Adrenal gland (tissue), 12 donors: Measurements from ENCODE around the gene SALL3. TPM values are rescaled to one million over a fixed set of nuclear protein-coding genes. Genes with fewer than 3 reads are reported as not detected.

Experiments used
- DNase-seq, 7 donors: peaks; one replicate each; pipeline ENCODE4 v3.0.0-alpha.2; 2019 to 2020
- H3K27ac ChIP-seq, 5 donors: fragments of 200-600 bp; sonication (generic) in 4 of 5; 1 replicate in 3 of 5; 2 replicates in 2 of 5; pipeline versions ENCODE4 v1.5.1 to v1.8.0; 2016 to 2020; ENCODE audit warnings: mild to moderate bottlenecking in 1 of 5
- H3K27me3 ChIP-seq: fragments of 200-600 bp; 2 replicates; pipeline ENCODE4 v1.8.0; 2021
- H3K36me3 ChIP-seq, 2 donors: fragments of 200-600 bp; replicated peaks in 1 of 2; 1 replicate in 1 of 2; 2 replicates in 1 of 2; pipeline versions ENCODE4 v1.5.1 to v1.8.0; 2018 to 2022
- H3K4me1 ChIP-seq, 2 donors: fragments of 200-600 bp; replicated peaks in 1 of 2; 1 replicate in 1 of 2; 2 replicates in 1 of 2; pipeline versions ENCODE4 v1.5.1 to v1.8.0; 2018 to 2021
- H3K4me3 ChIP-seq, 4 donors: fragments of 200-600 bp; sonication (generic) in 3 of 4; one replicate each; pipeline ENCODE4 v1.5.1; 2016 to 2018
- H3K9me3 ChIP-seq, 3 donors: fragments of 200-600 bp; sonication (generic) in 1 of 3; replicated peaks in 1 of 3; 1 replicate in 2 of 3; 2 replicates in 1 of 3; pipeline versions ENCODE4 v1.5.1 to v1.8.0; 2016 to 2021
- POLR2A ChIP-seq, 2 donors: fragments of 450-650 bp; IDR thresholded peaks; one replicate each; pipeline ENCODE4 v1.6.1; 2017; ENCODE audit warnings: antibody characterized with exemption in 2 of 2, mild to moderate bottlenecking in 2 of 2, moderate library complexity in 1 of 2
- WGBS, 4 donors: extraction: QIAGEN DNeasy Blood & Tissue Kit in 2 of 4; methylation state at CpG; one replicate each; pipeline versions ENCODE4 v1.1.5 to v1.1.7; 2013 to 2017; 5-methylcytosine and 5-hydroxymethylcytosine counted together
- intact Hi-C, 2 donors: fragments of 100-400 bp; cut with DNase I; formaldehyde crosslinking; loops; one replicate each; pipeline versions ENCODE4 v1.14.1 to v1.15.0; 2022 to 2023
- polyA plus RNA-seq, 3 donors: library from polyadenylated mRNA; stranded (reverse); fragments of 200-250 nt in 2 of 3; fragments of 350-450 nt in 1 of 3; fragmentation: Illumina TruSeq in 1 of 3; extraction: RNeasy Lipid Tissue Mini Kit (QIAGEN cat#74804) in 1 of 3; gene quantifications; one replicate each; pipeline ENCODE4 v1.2.3, GENCODE V29; 2013 to 2014
- total RNA-seq, 9 donors: library from RNA; depleted of rRNA in 4 of 9; stranded (reverse); fragments of >200 nt in 4 of 9; fragments of 120-200 nt in 1 of 9; fragmentation: NEBNext Ultra II Directional in 1 of 9; extraction: Animal tissue kit (Norgen Biotek cat#: 25700) in 1 of 9; gene quantifications; one replicate each; pipeline versions ENCODE4 v1.1.0 to v1.2.4, GENCODE V29; 2013 to 2023
- TF ChIP-seq, protein P1 (sequence below), 6 experiments: fragments of 450-650 bp in 4 of 6; fragments of 200-600 bp in 2 of 6; sonication (generic) in 1 of 6; IDR thresholded peaks; 1 replicate in 5 of 6; 2 replicates in 1 of 6; pipeline versions ENCODE4 v1.5.1 to v1.8.0; 2016 to 2021; ENCODE audit warnings: antibody characterized with exemption in 6 of 6, mild to moderate bottlenecking in 2 of 6, moderate library complexity in 1 of 6
- donor health status: healthy with polysubstance abuse.
- donor health status: Bipolar disorder and iron deficiency.
- donor health status: DM: yes; HTN: yes; CAD: no.
- donor health status: DM: no; HTN: no; CAD: no.
- donor health status: DM: no; HTN: no; CAD: no.
- donor health status: DM: yes; HTN: yes; CAD: no.

SALL3 gene
- total and polyA plus RNA-seq, 12 donors, result 0.11 TPM; not detected in 11

DNA sequence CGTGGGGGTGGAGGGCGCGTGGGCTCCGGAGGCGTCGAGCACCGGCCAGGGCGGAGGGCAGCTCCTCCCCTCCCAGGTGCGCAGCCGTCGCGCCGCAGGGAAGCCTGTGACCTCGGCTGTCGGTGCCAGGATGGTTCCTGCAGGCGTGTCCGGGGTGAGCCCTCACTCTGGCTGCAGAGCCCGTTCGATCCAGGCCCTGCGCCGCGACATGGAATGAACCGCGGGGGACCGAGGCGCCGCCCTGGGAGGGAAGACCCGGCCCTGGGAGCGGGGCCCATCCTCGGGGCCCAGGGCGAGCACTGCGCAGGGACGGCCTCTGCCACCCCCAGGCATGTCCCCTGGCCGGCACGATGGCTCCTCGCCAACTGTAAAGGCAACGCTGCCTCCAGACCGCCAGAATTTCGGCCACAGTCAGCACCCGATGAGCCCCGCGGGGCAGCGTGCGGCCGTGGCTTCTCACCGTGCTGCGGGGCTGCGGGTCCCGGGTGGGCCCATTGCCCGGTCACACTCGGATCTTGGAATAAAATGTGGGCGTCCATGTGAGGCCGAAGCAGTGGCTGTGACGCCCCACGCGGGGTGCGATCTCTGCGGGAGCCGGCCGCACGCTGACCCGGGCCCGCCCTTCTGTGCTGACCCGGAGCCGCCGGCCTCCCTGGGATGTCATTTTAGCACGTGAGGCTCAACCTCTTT, 26.6 kb downstream of the SALL3 start:
- Histone ChIP-seq H3K27ac (no peak overlapping the region), H3K9me3 (no peaks in the 10 kb centered on the region), H3K27me3 (peaks cover 6% of the 10 kb centered on the region), H3K4me1 (no peaks in the 10 kb centered on the region), H3K4me3 (no peak overlapping the region), H3K36me3 (no peaks in the 10 kb centered on the region)
- DNase-seq, result no peak
- intact Hi-C loops, result no loop called here
- WGBS, 4 donors, result 86 to 90% (median 87%) methylated on average over 18 to 67 of the region's 67 CpGs
- TF ChIP-seq POLR2A (IDR thresholded peaks at IDR 0.05), result no peak
- TF ChIP-seq, protein P1, sequence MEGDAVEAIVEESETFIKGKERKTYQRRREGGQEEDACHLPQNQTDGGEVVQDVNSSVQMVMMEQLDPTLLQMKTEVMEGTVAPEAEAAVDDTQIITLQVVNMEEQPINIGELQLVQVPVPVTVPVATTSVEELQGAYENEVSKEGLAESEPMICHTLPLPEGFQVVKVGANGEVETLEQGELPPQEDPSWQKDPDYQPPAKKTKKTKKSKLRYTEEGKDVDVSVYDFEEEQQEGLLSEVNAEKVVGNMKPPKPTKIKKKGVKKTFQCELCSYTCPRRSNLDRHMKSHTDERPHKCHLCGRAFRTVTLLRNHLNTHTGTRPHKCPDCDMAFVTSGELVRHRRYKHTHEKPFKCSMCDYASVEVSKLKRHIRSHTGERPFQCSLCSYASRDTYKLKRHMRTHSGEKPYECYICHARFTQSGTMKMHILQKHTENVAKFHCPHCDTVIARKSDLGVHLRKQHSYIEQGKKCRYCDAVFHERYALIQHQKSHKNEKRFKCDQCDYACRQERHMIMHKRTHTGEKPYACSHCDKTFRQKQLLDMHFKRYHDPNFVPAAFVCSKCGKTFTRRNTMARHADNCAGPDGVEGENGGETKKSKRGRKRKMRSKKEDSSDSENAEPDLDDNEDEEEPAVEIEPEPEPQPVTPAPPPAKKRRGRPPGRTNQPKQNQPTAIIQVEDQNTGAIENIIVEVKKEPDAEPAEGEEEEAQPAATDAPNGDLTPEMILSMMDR (IDR thresholded peaks at IDR 0.05), result no peak

- Histone ChIP-seq H3K36me3 (no peaks in the 10 kb centered on the region), H3K4me3 (no peak overlapping the region), H3K27ac (no peak overlapping the region), H3K4me1 (no peaks in the 10 kb centered on the region), H3K9me3 (no peaks in the 10 kb centered on the region), H3K27me3 (peaks cover 6% of the 10 kb centered on the region)
- 87 to 94% (median 93%) methylated on average over 9 of the region's 9 CpGs for WGBS, 4 donors
- DNase-seq, result no peak
- intact Hi-C loops, result no loop called here
- TF ChIP-seq POLR2A (IDR thresholded peaks at IDR 0.05), result no peak
- TF ChIP-seq, protein P1 (IDR thresholded peaks at IDR 0.05), result no peak
Measured at GRCh38 chr18:79007440-79007839, 27.8 kb downstream of the SALL3 start.

DNA sequence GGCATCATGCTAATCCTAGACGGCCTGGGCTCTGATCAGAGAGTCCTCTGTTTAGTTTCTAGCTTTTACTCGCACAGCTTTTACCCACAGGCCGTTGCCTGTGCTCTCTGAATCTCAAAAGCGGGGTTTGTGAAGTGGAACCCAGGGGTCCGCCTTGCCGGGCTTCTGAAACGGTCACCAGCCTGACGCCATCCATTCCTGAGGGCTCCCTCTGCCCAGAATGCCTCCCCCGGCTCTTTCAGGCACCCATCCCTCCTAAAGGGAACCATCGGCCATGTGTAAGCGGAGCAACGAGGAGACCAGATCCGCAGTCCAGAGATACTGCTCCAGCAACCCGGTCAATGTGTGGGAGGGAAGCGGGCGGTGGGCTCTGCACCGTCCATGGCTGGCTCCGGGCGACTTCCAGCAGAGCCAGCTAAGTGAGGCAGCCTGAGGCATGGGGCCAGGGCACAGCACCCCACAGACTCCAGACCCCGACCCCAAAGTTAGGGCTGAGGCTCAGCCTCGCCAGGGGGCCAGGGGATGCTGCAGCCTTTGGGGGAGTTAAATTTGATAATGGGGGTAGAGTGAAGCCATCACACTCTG, 28.8 kb downstream of the SALL3 start:
- Histone ChIP-seq H3K27ac (no peak overlapping the region), H3K27me3 (peaks cover 6% of the 10 kb centered on the region), H3K4me3 (no peak overlapping the region), H3K36me3 (no peaks in the 10 kb centered on the region), H3K9me3 (no peaks in the 10 kb centered on the region), H3K4me1 (no peaks in the 10 kb centered on the region)
- intact Hi-C loops, result no loop called here
- no peak for DNase-seq
- TF ChIP-seq, protein P1 (IDR thresholded peaks at IDR 0.05), result no peak
- no peak for TF ChIP-seq POLR2A (IDR thresholded peaks at IDR 0.05)
- WGBS, 4 donors, result 84 to 92% (median 88%) methylated on average over 3 to 21 of the region's 21 CpGs

DNA sequence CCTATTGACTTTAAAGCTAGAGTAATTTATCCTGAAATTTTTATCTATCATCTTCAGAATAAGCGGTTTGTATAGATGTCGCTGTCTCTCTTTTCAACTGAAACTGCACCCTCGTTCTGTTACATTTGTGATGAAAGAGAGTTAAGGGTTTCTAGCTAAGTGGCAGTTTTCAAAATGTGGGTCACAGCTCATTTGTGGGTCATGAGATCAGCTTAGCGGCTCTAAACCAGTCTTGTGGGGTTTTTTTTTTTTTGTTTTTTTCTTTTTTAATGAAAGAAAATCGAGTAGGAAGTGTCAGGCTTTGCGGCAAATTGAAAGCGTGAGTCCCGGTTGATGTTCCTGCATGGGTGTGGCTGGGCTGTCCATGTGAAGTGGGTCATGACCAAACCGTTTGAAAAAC, 31.2 kb downstream of the SALL3 start:
- TF ChIP-seq POLR2A (IDR thresholded peaks at IDR 0.05), result no peak

More for the DNA sequence above, 31.2 kb downstream of the SALL3 start:
- Histone ChIP-seq H3K27me3 (peaks cover 6% of the 10 kb centered on the region), H3K9me3 (no peaks in the 10 kb centered on the region), H3K4me3 (no peak overlapping the region), H3K36me3 (no peaks in the 10 kb centered on the region), H3K4me1 (no peaks in the 10 kb centered on the region), H3K27ac (no peak overlapping the region)
- DNase-seq, result no peak
- 76 to 87% (median 79%) methylated on average over 9 of the region's 9 CpGs for WGBS, 4 donors
- intact Hi-C loops, result no loop called here
